Right cardiac atrium (tissue), 5 donors: ENCODE results near the gene CLSTN2. TPM values are rescaled to one million over a fixed set of nuclear protein-coding genes. Genes with fewer than 3 reads are reported as not detected.

Experiments used
- ATAC-seq, 2 donors: fragments of 200-7000 bp; cut with Tn5 transposase; one replicate each; pipeline versions ENCODE4 v1.8.0 to v1.9.1; 2020; ENCODE audit warnings: moderate library complexity in 2 of 2, mild to moderate bottlenecking in 1 of 2
- DNase-seq, 3 donors: peaks; one replicate each; pipeline ENCODE4 v3.0.0-alpha.2; 2020
- H3K27ac ChIP-seq: one replicate; pipeline ENCODE4 v1.5.1; 2013; ENCODE audit warnings: mild to moderate bottlenecking, low read length, control low read depth, moderate library complexity
- H3K27me3 ChIP-seq: one replicate; pipeline ENCODE4 v1.6.1; 2013; ENCODE audit not compliant: control insufficient read depth, insufficient read depth
- H3K4me1 ChIP-seq: one replicate; pipeline ENCODE4 v1.6.1; 2013; ENCODE audit warnings: low read length; ENCODE audit not compliant: control insufficient read depth, insufficient read depth
- H3K4me3 ChIP-seq: one replicate; pipeline ENCODE4 v1.5.1; 2013; ENCODE audit warnings: low read length, control low read depth
- H3K9me3 ChIP-seq: one replicate; pipeline ENCODE4 v1.6.1; 2013; ENCODE audit warnings: low read length; ENCODE audit not compliant: control insufficient read depth
- WGBS: extraction: QIAGEN DNeasy Blood & Tissue Kit; methylation state at CpG from one replicate; pipeline ENCODE4 v1.1.7; 2013; 5-methylcytosine and 5-hydroxymethylcytosine counted together
- intact Hi-C, 4 donors: fragments of 100-400 bp; cut with DNase I; formaldehyde crosslinking; loops; one replicate each; pipeline versions ENCODE4 v1.11.0 to v1.14.0; 2022 to 2023
- polyA plus RNA-seq: library from polyadenylated mRNA; stranded (reverse); fragments of 200-250 nt; gene quantifications from one replicate; pipeline ENCODE4 v1.2.3, GENCODE V29; 2013
- total RNA-seq, 4 donors: library from RNA; stranded (reverse); fragmentation: NEBNext Ultra II Directional; extraction: Animal tissue kit (Norgen Biotek cat#: 25700); gene quantifications; one replicate each; pipeline ENCODE4 v1.2.1, GENCODE V29; 2021
- donor health status: healthy with polysubstance abuse.
- donor health status: DM: no; HTN: yes; CAD: no.
- donor health status: DM: no; HTN: no; CAD: no.
- donor health status: DM: no; HTN: yes; CAD: no; lungs with severe emphysema.
- donor health status: DM: yes; HTN: yes; CAD: no.

The CLSTN2 gene
- total and polyA plus RNA-seq, 5 donors, result 3.7 to 31.5 (median 24.8) TPM

DNA sequence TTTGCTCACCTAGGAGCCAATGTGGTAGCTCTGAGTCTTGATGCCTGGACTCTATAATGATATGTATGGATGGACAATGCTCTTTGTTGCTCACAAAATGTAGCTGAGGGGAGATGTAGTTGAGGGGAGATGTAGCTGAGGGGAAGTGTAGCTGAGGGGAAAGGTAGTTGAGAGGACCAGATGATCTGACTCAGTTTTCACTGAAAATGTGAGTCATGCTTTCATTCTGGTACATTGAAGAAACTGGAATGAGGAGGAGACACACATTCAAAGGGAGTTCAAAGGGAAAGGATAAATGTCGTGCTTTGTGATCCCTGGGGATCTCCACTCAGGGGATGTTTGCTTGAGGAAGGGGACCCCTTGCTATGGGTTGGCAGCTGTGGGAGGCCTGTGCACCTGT is 440.0 kb downstream of the CLSTN2 start:
- Histone ChIP-seq H3K27me3 (no peaks in the 10 kb centered on the region), H3K27ac (no peak overlapping the region), H3K9me3 (no peaks in the 10 kb centered on the region), H3K4me1 (no peaks in the 10 kb centered on the region), H3K4me3 (no peak overlapping the region)
- WGBS, result 61% methylated on average over 1 of the region's 1 CpG
- no peak for ATAC-seq
- intact Hi-C loops, result no loop called here
- no peak for DNase-seq

DNA sequence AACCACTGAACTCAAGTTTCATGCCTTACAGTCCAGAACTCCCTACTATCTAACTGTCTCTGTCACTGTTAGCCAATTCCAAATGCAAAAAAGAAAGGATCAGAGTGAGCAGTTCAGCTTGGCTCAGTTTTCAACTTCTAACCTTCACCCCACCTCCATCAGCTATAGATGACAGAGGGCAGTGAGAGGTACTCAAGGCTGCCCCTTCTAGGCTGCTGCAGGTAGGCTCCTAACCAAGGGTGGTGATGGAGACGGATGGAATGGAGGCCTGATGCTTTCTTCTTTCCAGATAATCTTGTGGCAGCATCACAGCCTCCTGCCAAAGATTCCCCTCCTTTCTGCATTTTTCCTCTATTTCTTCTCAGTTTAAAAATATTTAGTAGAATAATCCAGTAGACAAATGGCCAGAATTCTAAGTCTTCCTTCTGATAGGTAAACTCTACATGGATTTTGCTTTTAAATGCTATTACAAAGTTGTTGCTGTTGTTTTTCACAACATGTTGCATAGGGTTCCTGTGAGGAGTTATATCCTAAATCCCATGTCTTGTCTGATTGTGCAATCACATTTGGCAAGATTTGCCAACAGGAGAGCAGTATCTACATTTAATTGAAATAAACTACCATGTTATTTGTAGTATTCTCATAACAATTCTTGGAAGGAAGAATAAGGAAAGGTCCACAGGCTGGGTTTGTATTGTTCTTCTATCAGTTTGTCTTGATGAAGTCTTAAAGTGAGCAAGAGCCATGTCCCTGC is 441.3 kb downstream of the CLSTN2 start:
- no peak for ATAC-seq
- DNase-seq, result no peak
- Histone ChIP-seq H3K27me3 (no peaks in the 10 kb centered on the region), H3K4me3 (no peak overlapping the region), H3K4me1 (no peaks in the 10 kb centered on the region), H3K9me3 (no peaks in the 10 kb centered on the region), H3K27ac (no peak overlapping the region)
- intact Hi-C loops, result no loop called here
- 82% methylated on average over 1 of the region's 1 CpG for WGBS

DNA sequence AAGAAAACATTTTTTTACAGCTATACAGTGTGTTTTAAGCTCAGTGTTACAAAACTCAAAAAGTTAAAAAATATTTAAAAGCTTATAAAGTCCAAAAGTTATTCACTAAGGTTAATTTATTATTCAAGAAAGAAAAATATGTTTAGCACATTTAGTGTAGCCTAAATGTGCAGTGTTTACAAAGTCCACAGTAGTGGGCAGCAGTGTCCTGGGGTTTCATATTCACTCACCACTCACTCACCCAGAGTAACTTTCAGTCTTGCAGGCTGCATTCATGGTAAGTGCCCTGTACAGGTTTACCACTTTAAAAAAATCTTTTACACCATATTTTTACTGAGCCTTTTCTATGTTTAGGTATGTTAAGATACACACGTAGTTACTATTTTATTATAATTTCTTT is 442.7 kb downstream of the CLSTN2 start:
- no peak overlapping the region for H3K4me3 ChIP-seq
- no peaks in the 10 kb centered on the region for H3K27me3 ChIP-seq
- H3K4me1 ChIP-seq, result no peaks in the 10 kb centered on the region
- WGBS, result 83% methylated on average over 1 of the region's 1 CpG
- DNase-seq, result no peak
- no peak overlapping the region for H3K27ac ChIP-seq
- no peaks in the 10 kb centered on the region for H3K9me3 ChIP-seq
- intact Hi-C loops, result no loop called here
- no peak for ATAC-seq

DNA sequence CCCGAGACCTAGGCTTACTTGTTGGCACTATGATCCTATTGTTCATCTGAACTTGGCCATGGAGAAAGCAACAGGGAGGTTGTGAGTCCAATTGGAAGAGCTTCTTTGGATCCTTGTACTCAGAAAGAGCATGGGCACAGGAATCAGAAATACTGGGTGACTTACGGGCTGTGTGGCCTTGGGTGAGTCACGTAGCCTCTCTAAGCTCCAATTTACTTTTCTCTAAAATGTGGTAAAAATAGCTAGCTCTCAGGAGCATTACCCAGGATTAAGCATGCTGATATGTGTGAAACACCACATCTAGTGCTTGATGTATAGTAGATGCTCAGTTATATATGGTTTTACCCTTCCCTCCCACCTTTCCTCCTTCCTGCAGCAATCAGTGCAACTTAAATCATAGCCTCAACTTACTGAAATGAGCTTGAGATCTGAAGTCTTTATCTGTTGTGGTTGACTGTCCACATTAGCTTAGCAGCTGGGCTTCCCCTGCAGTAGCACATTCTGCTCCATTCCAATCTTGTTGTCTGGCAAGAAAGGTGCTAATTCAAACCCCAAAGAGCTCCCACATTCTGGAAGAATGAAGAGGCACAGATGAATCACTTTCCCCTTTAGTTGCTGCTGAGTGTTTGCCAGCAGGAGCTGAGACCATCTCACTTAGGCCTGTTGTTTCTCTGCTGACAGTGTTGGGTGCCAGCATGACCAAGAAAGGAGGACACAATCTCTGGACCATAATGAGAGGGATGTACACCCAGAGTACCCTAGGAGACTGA is 443.8 kb downstream of the CLSTN2 start:
- peak in 1 of 2 donors; percentile 37 for ATAC-seq
- Histone ChIP-seq H3K9me3 (no peaks in the 10 kb centered on the region), H3K4me3 (no peak overlapping the region), H3K27me3 (no peaks in the 10 kb centered on the region), H3K4me1 (no peaks in the 10 kb centered on the region), H3K27ac (no peak overlapping the region)
- DNase-seq, result no peak
- WGBS, result 28% methylated on average over 3 of the region's 3 CpGs
- intact Hi-C loops, result no loop called here

DNA sequence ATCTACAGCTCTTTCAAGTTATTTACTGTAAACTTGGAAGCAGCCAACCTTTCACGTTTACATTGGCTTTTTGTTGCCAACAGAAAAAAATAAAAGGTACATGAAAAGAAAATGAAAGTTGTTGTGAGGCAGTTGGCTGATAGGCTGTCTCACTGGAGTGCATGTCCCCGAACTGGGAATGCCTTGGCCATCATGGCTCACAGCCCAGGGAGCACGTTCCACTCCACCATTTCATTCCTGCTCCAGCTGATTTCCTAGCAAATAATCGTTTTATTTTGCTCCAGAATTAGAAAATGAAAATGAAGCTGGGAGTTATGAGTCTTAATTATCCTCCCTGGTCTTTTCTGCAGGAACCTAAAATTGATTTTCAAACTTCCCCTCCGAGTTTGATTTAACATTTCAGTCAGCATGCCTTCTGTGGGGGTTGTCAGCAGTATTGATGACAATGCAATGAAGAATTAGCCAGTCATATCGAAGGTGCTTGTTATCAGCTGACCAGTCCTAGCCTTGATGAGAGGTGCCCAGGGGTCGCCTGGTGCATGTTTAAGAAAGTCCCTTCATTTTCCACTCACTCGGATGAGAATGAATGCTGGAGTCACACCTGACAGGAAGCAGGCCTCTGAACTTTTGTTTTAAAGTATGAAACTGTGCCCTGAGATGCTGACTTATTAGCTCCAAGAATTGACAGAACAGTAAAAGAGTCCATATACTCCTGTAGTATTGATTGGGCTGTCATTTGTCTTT is 449.2 kb downstream of the CLSTN2 start:
- Histone ChIP-seq H3K9me3 (no peaks in the 10 kb centered on the region), H3K4me1 (no peaks in the 10 kb centered on the region), H3K27ac (no peak overlapping the region), H3K27me3 (no peaks in the 10 kb centered on the region), H3K4me3 (no peak overlapping the region)
- intact Hi-C loops, result no loop called here
- DNase-seq (peak in 2 of 3 donors; percentile 53 to 62), ATAC-seq (peak in 1 of 2 donors; percentile 51)
- WGBS, result 50% methylated on average over 8 of the region's 8 CpGs

DNA sequence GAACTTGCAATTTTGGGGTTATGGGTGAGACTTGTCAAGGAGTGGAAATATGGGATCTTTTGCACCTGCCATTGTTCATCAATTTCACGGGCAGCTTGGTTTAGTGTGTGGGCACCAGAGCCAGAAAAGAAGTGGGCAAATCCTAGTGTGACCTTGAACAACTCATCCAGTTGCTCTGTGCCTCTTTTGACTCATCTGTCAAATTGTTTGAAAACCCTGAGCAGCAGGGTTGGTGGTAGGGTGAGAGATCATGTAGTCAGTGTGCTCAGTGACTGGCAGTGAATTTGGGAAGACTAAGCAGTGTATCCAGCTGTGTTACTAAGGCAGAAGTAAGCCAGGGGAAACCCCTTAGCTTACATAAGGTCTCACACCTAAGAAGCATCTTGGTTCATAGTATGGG is 449.9 kb downstream of the CLSTN2 start:
- H3K9me3 ChIP-seq, result no peaks in the 10 kb centered on the region
- DNase-seq (no peak), ATAC-seq (no peak)
- intact Hi-C loops, result no loop called here
- no peaks in the 10 kb centered on the region for H3K4me1 ChIP-seq
- no peaks in the 10 kb centered on the region for H3K27me3 ChIP-seq
- H3K27ac ChIP-seq, result no peak overlapping the region
- H3K4me3 ChIP-seq, result no peak overlapping the region
- WGBS, result 86% methylated on average over 1 of the region's 1 CpG

DNA sequence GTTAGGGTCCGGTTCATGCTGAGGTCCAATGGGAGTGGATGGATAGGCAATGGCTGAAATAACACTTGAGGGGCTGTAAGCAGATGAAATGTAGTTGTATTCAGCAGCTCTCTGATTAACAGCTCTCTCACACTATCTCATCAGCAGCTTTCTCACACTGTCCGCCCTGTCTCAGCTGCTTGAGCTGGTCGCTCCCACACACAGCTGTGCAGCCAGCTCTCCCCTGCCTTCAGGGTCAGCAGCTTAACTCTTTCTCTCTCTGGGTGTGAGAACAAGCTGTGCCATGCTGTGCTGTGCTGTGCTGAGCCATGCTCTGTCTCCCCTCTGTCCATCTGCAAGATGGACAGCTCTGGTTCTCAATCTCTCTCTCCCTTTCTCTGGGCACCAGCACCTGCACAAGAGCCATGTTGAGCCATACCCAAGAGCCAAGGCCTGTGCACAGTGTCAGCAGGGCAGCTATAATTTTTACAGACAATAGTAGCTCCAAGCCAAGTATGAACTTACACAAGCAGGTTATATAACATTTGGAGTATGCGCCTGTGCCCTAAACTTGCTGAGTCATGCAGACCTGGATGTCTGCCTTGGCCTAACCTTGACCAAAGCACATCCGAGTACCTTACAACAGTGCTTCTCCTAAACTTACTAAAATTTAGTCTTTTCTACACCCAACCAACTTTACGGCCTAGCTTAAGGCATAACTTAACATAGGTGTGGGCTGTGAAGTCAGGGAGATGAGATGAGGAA is 451.5 kb downstream of the CLSTN2 start:
- WGBS, result 50% methylated on average over 6 of the region's 6 CpGs
- no peak overlapping the region for H3K27ac ChIP-seq

DNA sequence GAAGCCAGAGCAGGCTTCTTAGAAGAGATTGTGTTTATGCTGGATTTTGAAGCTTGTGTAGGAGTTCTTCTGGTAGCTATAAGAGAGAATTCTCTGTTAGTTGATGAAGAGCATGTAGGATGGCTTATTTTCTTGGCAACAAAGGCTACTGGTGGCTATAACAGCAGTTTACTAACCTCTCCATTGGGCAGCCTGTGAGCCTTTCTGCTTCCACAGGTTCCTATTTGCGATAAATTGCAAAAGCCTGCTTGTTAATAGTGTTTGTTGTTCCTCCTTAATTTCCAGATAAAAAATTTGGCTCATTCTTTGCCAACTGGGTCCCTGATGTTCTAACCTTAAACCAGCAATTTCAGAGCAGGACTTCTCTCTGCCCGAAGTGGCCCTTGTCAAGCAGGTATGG is 452.3 kb downstream of the CLSTN2 start:
- Histone ChIP-seq H3K9me3 (no peaks in the 10 kb centered on the region), H3K4me3 (no peak overlapping the region), H3K27ac (no peak overlapping the region), H3K27me3 (no peaks in the 10 kb centered on the region), H3K4me1 (no peaks in the 10 kb centered on the region)
- ATAC-seq (no peak), DNase-seq (no peak)
- 93% methylated on average over 2 of the region's 2 CpGs for WGBS
- intact Hi-C loops, result no loop called here

More for the DNA sequence above, 451.5 kb downstream of the CLSTN2 start:
- DNase-seq, result peak in 1 of 3 donors; percentile 57
- Histone ChIP-seq H3K9me3 (no peaks in the 10 kb centered on the region), H3K4me3 (no peak overlapping the region), H3K4me1 (no peaks in the 10 kb centered on the region), H3K27me3 (no peaks in the 10 kb centered on the region)
- peak; percentile 69 to 71 for ATAC-seq
- intact Hi-C loops, result no loop called here

DNA sequence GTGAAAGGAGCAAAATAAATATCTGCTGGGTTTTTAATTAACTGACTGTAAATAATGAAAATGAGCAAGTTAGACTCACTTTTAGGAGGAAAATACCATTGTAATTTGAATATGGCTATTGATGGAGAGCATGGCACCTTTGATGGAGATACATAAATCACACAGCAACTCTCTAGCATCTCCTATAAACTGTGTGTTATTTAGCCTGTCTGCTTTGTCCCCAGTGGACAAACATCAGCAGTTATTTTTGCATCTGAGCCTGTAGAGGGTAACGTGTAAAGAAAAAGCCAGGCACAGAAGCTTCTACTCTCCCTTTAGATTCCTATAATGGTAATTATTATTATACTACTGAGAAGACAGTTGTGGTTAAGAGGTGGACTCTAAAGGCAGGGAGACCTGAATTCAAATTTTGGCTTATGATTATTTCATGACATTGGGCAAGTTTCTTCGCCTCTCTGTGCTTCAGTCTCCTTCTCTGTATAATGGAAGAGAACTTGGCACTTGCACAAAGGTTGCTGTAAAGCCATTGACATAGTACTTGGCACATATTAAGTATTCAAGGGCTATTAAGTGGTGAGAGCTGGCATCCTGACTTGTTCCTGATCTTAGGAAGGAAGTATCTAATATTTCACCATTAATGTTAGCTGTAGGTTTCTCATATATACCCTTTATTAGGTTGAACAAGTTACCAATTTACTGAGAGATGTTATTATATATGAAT is 453.4 kb downstream of the CLSTN2 start:
- DNase-seq (no peak), ATAC-seq (no peak)
- Histone ChIP-seq H3K4me1 (no peaks in the 10 kb centered on the region), H3K27ac (no peak overlapping the region), H3K9me3 (no peaks in the 10 kb centered on the region), H3K27me3 (no peaks in the 10 kb centered on the region), H3K4me3 (no peak overlapping the region)
- WGBS, result 63% methylated on average over 2 of the region's 2 CpGs
- intact Hi-C loops, result no loop called here

DNA sequence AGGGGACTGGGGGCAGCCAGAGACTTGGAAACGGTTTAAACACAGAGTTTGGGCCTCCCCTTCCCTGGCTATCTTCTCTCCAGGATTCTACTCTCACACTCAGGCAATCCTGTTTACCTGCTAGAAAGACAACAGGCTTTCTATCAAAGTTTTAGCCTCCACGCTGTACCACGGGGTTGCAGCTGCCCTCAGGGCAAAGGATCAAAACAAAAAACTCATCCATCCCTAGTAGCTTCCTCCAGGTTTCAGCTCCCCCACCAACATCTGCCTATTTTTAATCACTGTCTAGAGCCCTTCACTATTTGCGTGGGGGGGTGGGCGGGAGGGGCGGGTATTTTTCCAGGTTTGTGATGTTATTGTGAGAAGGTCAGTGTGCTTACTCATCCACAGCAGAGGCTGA is 456.1 kb downstream of the CLSTN2 start:
- ATAC-seq (no peak), DNase-seq (no peak)
- intact Hi-C loops, result no loop called here
- H3K4me1 ChIP-seq, result no peaks in the 10 kb centered on the region
- H3K9me3 ChIP-seq, result no peaks in the 10 kb centered on the region
- H3K27me3 ChIP-seq, result no peaks in the 10 kb centered on the region
- no peak overlapping the region for H3K27ac ChIP-seq
- no peak overlapping the region for H3K4me3 ChIP-seq
- 76% methylated on average over 6 of the region's 6 CpGs for WGBS
